Fibroblast of mammary gland (primary cell): ENCODE results near the gene TRPM5.

ENCODE experiments used
- DNase-seq: peaks from one replicate; pipeline ENCODE4 v3.0.0-alpha.2; 2010; ENCODE audit warnings: low read depth
- H3K4me3 ChIP-seq: 2 replicates; pipeline ENCODE4 v1.5.1; 2011; ENCODE audit warnings: low read depth, mild to moderate bottlenecking, low read length, moderate library complexity; ENCODE audit not compliant: control insufficient read depth
- TF ChIP-seq, protein P1 (sequence below): conservative IDR thresholded peaks from 2 replicates; pipeline ENCODE4 v1.5.1; 2011; ENCODE audit warnings: low read depth, low read length, inconsistent platforms; ENCODE audit not compliant: control insufficient read depth, insufficient read depth

Gene TRPM5

DNA sequence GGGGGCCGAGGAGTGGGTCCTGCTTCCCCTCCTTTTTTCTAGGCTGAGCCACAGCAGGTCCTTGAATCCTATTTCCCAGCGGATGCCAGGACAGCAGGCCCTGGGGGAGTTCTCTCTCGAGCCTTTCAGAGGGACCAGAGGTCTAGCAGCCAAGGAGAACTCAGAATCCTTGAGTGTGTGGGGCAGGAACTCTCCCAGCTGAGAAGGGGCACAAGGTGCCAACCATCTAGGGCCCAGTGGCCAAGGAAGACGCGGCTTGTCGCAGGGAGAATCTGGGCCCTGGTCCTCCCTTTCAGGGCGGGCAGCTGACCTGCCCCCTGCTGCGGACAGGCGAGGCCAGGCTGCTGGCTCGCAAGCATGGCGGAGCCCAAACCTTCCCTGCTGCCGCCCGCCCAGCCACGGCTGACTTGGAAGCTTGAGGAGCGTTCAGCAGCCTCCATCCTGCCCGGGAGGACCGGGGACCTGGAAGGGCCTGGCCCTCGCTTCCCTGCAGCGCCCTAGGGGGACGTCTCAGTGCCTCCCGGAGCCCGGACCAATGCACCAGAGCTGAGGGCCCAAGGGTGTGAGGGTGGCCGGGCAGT, 44.7 kb downstream of the TRPM5 start:
- TF ChIP-seq, protein P1, sequence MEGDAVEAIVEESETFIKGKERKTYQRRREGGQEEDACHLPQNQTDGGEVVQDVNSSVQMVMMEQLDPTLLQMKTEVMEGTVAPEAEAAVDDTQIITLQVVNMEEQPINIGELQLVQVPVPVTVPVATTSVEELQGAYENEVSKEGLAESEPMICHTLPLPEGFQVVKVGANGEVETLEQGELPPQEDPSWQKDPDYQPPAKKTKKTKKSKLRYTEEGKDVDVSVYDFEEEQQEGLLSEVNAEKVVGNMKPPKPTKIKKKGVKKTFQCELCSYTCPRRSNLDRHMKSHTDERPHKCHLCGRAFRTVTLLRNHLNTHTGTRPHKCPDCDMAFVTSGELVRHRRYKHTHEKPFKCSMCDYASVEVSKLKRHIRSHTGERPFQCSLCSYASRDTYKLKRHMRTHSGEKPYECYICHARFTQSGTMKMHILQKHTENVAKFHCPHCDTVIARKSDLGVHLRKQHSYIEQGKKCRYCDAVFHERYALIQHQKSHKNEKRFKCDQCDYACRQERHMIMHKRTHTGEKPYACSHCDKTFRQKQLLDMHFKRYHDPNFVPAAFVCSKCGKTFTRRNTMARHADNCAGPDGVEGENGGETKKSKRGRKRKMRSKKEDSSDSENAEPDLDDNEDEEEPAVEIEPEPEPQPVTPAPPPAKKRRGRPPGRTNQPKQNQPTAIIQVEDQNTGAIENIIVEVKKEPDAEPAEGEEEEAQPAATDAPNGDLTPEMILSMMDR: no peak
- peak; percentile 36 for DNase-seq
- peak overlapping the region; percentile 58 for H3K4me3 ChIP-seq

DNA sequence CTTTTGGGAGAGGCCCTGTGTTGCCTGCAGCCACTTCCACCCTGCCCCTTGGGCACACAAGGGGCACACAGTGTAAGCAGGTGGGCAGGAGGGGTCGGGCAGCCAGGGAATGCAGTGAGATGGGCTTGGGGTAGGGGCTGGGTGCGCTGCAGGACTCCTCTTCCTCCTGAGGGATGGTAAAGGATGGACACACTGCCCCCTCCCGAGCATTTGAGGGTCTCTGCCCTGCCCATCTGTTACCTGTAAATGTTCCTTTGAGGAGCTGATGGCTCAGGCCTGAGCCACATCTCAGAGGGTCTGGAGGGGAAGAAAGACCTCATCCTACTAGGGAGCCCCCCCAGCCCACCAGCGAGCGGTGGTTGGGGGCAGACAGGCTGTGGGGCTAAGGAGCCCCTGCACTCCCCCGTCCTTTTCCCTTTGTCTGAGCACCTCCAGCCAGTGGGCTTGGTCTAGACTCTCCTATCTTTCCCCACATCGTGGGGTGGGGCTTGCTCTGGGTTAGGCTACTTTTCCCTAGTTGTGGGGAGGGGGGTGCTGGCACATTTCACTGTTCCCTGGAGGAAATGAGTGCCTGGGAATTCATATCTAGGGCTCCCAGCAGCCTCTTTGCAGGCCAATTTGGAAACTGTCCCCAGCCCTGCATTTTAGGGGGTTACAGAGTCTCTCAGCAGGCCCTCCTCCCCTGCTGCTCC, 45.5 kb downstream of the TRPM5 start:
- H3K4me3 ChIP-seq: no peak overlapping the region
- TF ChIP-seq, protein P1: peak; percentile 11
- no peak for DNase-seq

DNA sequence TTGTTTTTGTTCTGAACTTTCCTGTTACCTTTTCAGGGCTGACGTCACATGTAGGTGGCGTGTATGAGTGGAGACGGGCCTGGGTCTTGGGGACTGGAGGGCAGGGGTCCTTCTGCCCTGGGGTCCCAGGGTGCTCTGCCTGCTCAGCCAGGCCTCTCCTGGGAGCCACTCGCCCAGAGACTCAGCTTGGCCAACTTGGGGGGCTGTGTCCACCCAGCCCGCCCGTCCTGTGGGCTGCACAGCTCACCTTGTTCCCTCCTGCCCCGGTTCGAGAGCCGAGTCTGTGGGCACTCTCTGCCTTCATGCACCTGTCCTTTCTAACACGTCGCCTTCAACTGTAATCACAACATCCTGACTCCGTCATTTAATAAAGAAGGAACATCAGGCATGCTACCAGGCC, 47.3 kb downstream of the TRPM5 start:
- DNase-seq: no peak
- H3K4me3 ChIP-seq: no peak overlapping the region

DNA sequence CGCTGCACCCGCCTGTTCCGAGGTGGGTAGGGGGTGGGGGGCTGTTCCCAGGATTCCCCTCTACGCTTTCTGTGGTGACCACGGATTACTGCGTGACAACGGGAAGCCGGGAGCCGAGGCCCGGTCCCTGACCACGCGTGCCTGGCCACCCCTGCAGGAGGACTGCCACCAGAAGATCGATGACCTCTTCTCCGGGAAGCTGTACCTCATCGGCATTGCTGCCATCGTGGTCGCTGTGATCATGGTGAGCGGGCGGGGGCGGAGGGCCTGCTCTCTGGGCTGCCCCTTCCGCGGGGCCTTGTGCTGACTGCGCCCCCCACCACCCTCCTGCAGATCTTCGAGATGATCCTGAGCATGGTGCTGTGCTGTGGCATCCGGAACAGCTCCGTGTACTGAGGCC, 47.8 kb downstream of the TRPM5 start:
- no peak overlapping the region for H3K4me3 ChIP-seq
- TF ChIP-seq, protein P1: no peak
- no peak for DNase-seq

More for the DNA sequence above, 47.3 kb downstream of the TRPM5 start:
- TF ChIP-seq, protein P1: no peak

DNA sequence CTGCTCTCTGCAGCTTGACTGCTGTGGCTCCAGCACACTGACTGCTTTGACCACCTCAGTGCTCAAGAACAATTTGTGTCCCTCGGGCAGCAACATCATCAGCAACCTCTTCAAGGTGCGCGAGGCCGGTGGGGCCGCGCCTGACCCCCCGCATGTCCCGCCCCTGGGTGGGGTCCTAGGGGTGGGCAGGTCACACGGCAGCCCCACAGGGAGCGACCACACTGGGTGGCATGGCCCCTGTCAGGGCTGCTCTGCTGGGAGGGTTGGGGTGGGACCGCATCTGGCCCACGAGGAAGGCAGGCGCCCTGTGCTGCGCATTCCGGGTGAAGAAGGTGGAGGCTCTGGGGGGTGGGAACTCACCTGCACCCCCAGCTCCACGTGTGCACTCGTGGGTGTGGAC, 48.5 kb downstream of the TRPM5 start:
- TF ChIP-seq, protein P1: no peak
- no peak overlapping the region for H3K4me3 ChIP-seq
- no peak for DNase-seq

DNA sequence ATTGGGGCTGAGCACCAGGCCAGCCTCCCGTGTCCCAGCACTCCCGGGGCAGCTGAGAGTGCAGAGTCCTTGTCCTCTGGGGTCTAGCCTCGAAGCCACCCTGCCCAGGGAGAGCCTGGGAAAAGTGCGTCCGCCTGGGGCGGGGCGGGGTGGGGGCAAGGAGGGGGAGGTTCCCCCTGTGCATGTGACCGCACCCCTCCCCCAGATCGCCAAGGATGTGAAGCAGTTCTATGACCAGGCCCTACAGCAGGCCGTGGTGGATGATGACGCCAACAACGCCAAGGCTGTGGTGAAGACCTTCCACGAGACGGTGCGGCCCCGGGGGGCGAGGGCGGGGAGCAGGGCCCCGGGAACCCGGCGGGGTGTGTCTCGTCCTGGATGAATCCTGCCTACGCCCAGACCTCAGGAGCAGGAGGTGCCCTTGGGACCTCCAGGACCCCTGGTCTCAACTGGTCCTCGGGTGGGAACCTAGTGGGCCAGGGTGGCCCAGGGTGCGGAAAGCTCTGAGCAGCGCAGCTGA, 49.0 kb downstream of the TRPM5 start:
- TF ChIP-seq, protein P1: no peak
- no peak for DNase-seq
- no peak overlapping the region for H3K4me3 ChIP-seq
